SK-N-SH (cell line): ENCODE measurements around the gene MNT. TPM values are rescaled to one million over a fixed set of nuclear protein-coding genes. Genes with fewer than 3 reads are reported as not detected.
A peak's percentile ranks its signal among the peaks of the same experiment; 100 is the strongest.

Source experiments
- CTCF ChIA-PET: fragments of 300-600, 350-600 bp; formaldehyde crosslinking; extraction: SDS; loops from one replicate; lab custom pipeline; 2021; lab: Yijun Ruan, JAX
- POLR2A ChIA-PET: fragments of 350-600 bp; sonication (Branson Sonifier 250); formaldehyde crosslinking; extraction: SDS; loops from one replicate; lab custom pipeline; 2020; ENCODE audit warnings: antibody characterized with exemption, inconsistent platforms; lab: Yijun Ruan, JAX
- DNase-seq: peaks from one replicate; pipeline ENCODE4 v3.0.0; 2012
- H2AFZ ChIP-seq: fragments of 200-600 bp; sonication (generic); 2 replicates; pipeline ENCODE4 v1.8.1; 2016; ENCODE audit warnings: antibody characterized with exemption, mild to moderate bottlenecking, low read depth
- H3F3A ChIP-seq: fragments of 200-600 bp; sonication (generic); replicated peaks from 2 replicates; pipeline ENCODE3; 2016; ENCODE audit warnings: antibody characterized with exemption, mild to moderate bottlenecking; ENCODE audit not compliant: insufficient read depth
- H3K27ac ChIP-seq, 2 experiments: fragments of 200-500 bp in 1 of 2; fragments of 200-600 bp in 1 of 2; sonication (Bioruptor generic) in 1 of 2; sonication (generic), shearing (Covaris generic) in 1 of 2; 2 replicates each; pipeline versions ENCODE4 v1.5.1 to v1.6.1; 2014 to 2016; ENCODE audit warnings: low read depth in 2 of 2, inconsistent platforms in 1 of 2, low read length in 1 of 2, mild to moderate bottlenecking in 1 of 2, mixed read lengths in 1 of 2
- H3K27me3 ChIP-seq: fragments of 200-600 bp; sonication (generic), shearing (Covaris generic); 2 replicates; pipeline ENCODE4 v1.6.1; 2016; ENCODE audit warnings: mixed run types; ENCODE audit not compliant: insufficient read depth
- H3K36me3 ChIP-seq, 2 experiments: fragments of 200-500 bp in 1 of 2; fragments of 200-600 bp in 1 of 2; sonication (Bioruptor generic) in 1 of 2; sonication (generic) in 1 of 2; replicated peaks in 1 of 2; 2 replicates each; pipeline versions ENCODE3 to v1.5.1; 2014 to 2016; ENCODE audit warnings: low read length in 1 of 2, mild to moderate bottlenecking in 1 of 2; ENCODE audit not compliant: insufficient read depth in 2 of 2, control insufficient read depth in 1 of 2
- H3K4me1 ChIP-seq, 2 experiments: fragments of 200-500 bp in 1 of 2; fragments of 200-600 bp in 1 of 2; sonication (Bioruptor generic) in 1 of 2; sonication (generic), shearing (Covaris generic) in 1 of 2; 2 replicates each; pipeline versions ENCODE4 v1.5.1 to v1.6.1; 2014 to 2016; ENCODE audit warnings: low read depth in 1 of 2, low read length in 1 of 2, mixed run types in 1 of 2; ENCODE audit not compliant: insufficient read depth in 2 of 2, control insufficient read depth in 1 of 2
- H3K4me2 ChIP-seq: fragments of 200-600 bp; sonication (generic), shearing (Covaris generic); 2 replicates; pipeline ENCODE4 v1.6.1; 2017; ENCODE audit warnings: mixed run types
- H3K4me3 ChIP-seq, 2 experiments: fragments of 200-500 bp in 1 of 2; fragments of 200-600 bp in 1 of 2; sonication (Bioruptor generic) in 1 of 2; sonication (generic), shearing (Covaris generic) in 1 of 2; 2 replicates each; pipeline versions ENCODE4 v1.5.1 to v1.8.1; 2014 to 2016; ENCODE audit warnings: low read depth in 2 of 2, inconsistent platforms in 1 of 2, low read length in 1 of 2, mild to moderate bottlenecking in 1 of 2, mixed read lengths in 1 of 2, moderate library complexity in 1 of 2
- H3K79me2 ChIP-seq: fragments of 200-600 bp; sonication (generic); 2 replicates; pipeline ENCODE4 v1.8.1; 2017; ENCODE audit warnings: mild to moderate bottlenecking; ENCODE audit not compliant: insufficient read depth
- H3K9ac ChIP-seq: fragments of 200-600 bp; sonication (generic); 2 replicates; pipeline ENCODE4 v1.6.1; 2017; ENCODE audit warnings: mixed run types
- H3K9me2 ChIP-seq: fragments of 200-600 bp; sonication (generic); 2 replicates; pipeline ENCODE4 v1.6.1; 2017; ENCODE audit warnings: mixed run types
- H3K9me3 ChIP-seq: fragments of 200-600 bp; sonication (generic); 2 replicates; pipeline ENCODE4 v1.6.1; 2017; ENCODE audit warnings: mixed run types, mild to moderate bottlenecking, moderate library complexity
- H4K20me1 ChIP-seq: fragments of 200-600 bp; sonication (generic); 2 replicates; pipeline ENCODE4 v1.6.1; 2017; ENCODE audit warnings: mild to moderate bottlenecking, mixed run types; ENCODE audit not compliant: insufficient read depth
- CHD2 ChIP-seq: fragments of 150-350 bp; IDR thresholded peaks from 2 replicates; pipeline ENCODE4 v1.6.1; 2018; ENCODE audit warnings: low read length; ENCODE audit not compliant: partially characterized antibody
- FOSL2 ChIP-seq: IDR thresholded peaks from 2 replicates; pipeline ENCODE4 v1.4.0; 2012; ENCODE audit warnings: low read depth, mild to moderate bottlenecking, moderate library complexity, borderline replicate concordance
- FOXM1 ChIP-seq: IDR thresholded peaks from 2 replicates; pipeline ENCODE4 v1.4.0; 2012; ENCODE audit warnings: low read depth, mild to moderate bottlenecking
- GABPA ChIP-seq: IDR thresholded peaks from 2 replicates; pipeline ENCODE4 v1.4.0; 2012; ENCODE audit warnings: low read depth, mild to moderate bottlenecking
- GATA2 ChIP-seq: sonication (generic); formaldehyde crosslinking; IDR thresholded peaks from 2 replicates; pipeline ENCODE4 v1.5.0; 2020; ENCODE audit warnings: mild to moderate bottlenecking, missing genetic modification reagents
- JUND ChIP-seq: IDR thresholded peaks from 2 replicates; pipeline ENCODE4 v1.4.0; 2012
- MAX ChIP-seq: IDR thresholded peaks from 2 replicates; pipeline ENCODE4 v1.4.0; 2012; ENCODE audit warnings: low read depth
- NFIC ChIP-seq: IDR thresholded peaks from 2 replicates; pipeline ENCODE4 v1.4.0; 2012; ENCODE audit warnings: borderline replicate concordance
- POLR2AphosphoS5 ChIP-seq: IDR thresholded peaks from 2 replicates; pipeline ENCODE4 v1.6.1; 2012; ENCODE audit warnings: low read depth, low read length
- RAD21 ChIP-seq: IDR thresholded peaks from 2 replicates; pipeline ENCODE4 v1.6.1; 2012; ENCODE audit warnings: mild to moderate bottlenecking, low read length
- RCOR1 ChIP-seq: fragments of 150-350 bp; IDR thresholded peaks from 2 replicates; pipeline ENCODE4 v1.6.1; 2017; ENCODE audit warnings: antibody characterized with exemption, low read length
- SMC3 ChIP-seq: IDR thresholded peaks from 2 replicates; pipeline ENCODE4 v1.6.1; 2012; ENCODE audit warnings: low read depth, low read length, improper control_type of control experiment
- TAF1 ChIP-seq: IDR thresholded peaks from 2 replicates; pipeline ENCODE4 v1.6.1; 2012; ENCODE audit warnings: low read depth, mild to moderate bottlenecking, low read length, moderate library complexity, borderline replicate concordance
- YY1 ChIP-seq: IDR thresholded peaks from 2 replicates; pipeline ENCODE4 v1.4.0; 2012; ENCODE audit warnings: low read depth, mild to moderate bottlenecking
- WGBS: methylation state at CpG from one replicate; pipeline ENCODE4 v1.1.6; 2017; ENCODE audit warnings: low lambda C conversion rate; 5-methylcytosine and 5-hydroxymethylcytosine counted together
- polyA plus RNA-seq, 3 experiments: library from polyadenylated mRNA; depleted of rRNA; stranded (reverse); fragments of >200 nt; gene quantifications; 2 replicates each; pipeline ENCODE4 v1.2.3, GENCODE V29; 2012
- TF ChIP-seq, protein P1 (sequence below): fragments of 150-350 bp; IDR thresholded peaks from 2 replicates; pipeline ENCODE4 v1.6.1; 2017; ENCODE audit warnings: antibody characterized with exemption, low read length, low read depth, borderline replicate concordance

The MNT gene
- polyA plus RNA-seq, 1 of the 3 experiments (the other 2 are of a cell fraction) = 7.1 TPM

- TF ChIP-seq CHD2 = no peak
- no peak for TF ChIP-seq POLR2AphosphoS5
- TF ChIP-seq, protein P1, sequence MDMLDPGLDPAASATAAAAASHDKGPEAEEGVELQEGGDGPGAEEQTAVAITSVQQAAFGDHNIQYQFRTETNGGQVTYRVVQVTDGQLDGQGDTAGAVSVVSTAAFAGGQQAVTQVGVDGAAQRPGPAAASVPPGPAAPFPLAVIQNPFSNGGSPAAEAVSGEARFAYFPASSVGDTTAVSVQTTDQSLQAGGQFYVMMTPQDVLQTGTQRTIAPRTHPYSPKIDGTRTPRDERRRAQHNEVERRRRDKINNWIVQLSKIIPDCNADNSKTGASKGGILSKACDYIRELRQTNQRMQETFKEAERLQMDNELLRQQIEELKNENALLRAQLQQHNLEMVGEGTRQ = no peak
- no peak for TF ChIP-seq FOXM1
- no peak for TF ChIP-seq JUND
- no peak for TF ChIP-seq GABPA
- no peak for TF ChIP-seq YY1
- TF ChIP-seq RAD21 = no peak
- no peak for TF ChIP-seq FOSL2
- no peak for TF ChIP-seq SMC3
- no peak for TF ChIP-seq TAF1
- no peak for TF ChIP-seq NFIC
- TF ChIP-seq MAX = no peak
Measured at GRCh38 chr17:2435862-2436261, 35.0 kb upstream of the MNT start.

DNA sequence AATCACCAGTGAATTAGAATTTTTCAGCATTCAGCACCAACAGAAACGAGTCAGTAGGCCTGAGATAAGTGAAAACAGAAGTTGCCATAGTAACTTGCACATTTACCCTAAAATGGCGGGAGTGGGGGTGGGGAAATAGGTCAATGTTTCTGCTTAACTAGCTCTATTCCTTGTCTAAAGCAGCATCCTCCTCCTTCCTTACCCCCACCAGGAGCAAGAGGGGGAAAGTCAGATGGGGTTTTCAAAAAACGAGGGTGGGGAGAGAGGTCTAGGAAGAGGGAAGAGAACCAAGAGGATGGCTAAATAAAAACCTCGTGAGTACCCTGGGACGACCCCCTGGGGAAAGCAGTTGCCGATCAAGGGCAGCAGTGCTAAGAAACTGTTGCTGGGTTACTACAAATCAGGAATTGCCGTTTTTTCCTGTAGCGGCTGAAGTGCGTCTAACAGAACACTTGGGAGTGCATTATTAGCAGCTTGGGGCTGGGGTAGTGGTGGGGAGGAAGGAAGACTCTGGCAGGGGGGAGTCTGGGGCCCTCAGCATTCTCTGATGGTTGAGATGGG, 34.4 kb upstream of the MNT start:
- no peak overlapping the region for H3K4me2 ChIP-seq
- 66% methylated on average over 9 of the region's 9 CpGs for WGBS
- peak; percentile 46 for DNase-seq
- peaks cover 16 to 21% of the 10 kb centered on the region in 2 experiments for H3K36me3 ChIP-seq
- no peaks in the 10 kb centered on the region for H3K27me3 ChIP-seq
- H2AFZ ChIP-seq = no peak overlapping the region
- H3K79me2 ChIP-seq = no peaks in the 10 kb centered on the region
- no peak overlapping the region for H3K9ac ChIP-seq
- no peaks in the 10 kb centered on the region for H3K9me2 ChIP-seq
- H4K20me1 ChIP-seq = no peaks in the 10 kb centered on the region
- H3K4me1 ChIP-seq = peaks cover 0 to 8% of the 10 kb centered on the region in 2 experiments; a peak in 1 of 4 replicates
- ChIA-PET CTCF (interaction anchor here (1.3 to 3.5 kb wide), 6 partner anchors 13 to 52 kb away, joined by 3 to 19 read pairs (median 4); no protein-coding TSS in a partner anchor), POLR2A (interaction anchor here (0.6 kb wide), 1 partner anchor 14 kb away, joined by 4 read pairs; no protein-coding TSS in a partner anchor)
- no peak overlapping the region for H3K4me3 ChIP-seq
- TF ChIP-seq RCOR1 (no peak), GATA2 (CRISPR knock-in tag) (no peak), NFIC (no peak), FOSL2 (no peak)
- TF ChIP-seq, protein P1 = no peak
- H3F3A ChIP-seq = no peaks in the 10 kb centered on the region
- H3K9me3 ChIP-seq = no peaks in the 10 kb centered on the region
- H3K27ac ChIP-seq = peak overlapping the region in 1 of 2 experiments; percentile 15; a peak in 1 of 4 replicates

More at GRCh38 chr17:2435862-2436261, 35.0 kb upstream of the MNT start:
- Histone ChIP-seq H3K4me3 (no peak overlapping the region), H3K36me3 (peaks cover 21 to 22% of the 10 kb centered on the region in 2 experiments), H3K9me3 (no peaks in the 10 kb centered on the region), H4K20me1 (no peaks in the 10 kb centered on the region), H3K79me2 (no peaks in the 10 kb centered on the region; the same call in 1 of the 2 replicates), H3K27me3 (no peaks in the 10 kb centered on the region), H3K4me2 (no peak overlapping the region), H3K9me2 (no peaks in the 10 kb centered on the region), H3K27ac (no peak overlapping the region), H3K4me1 (peaks cover 0 to 8% of the 10 kb centered on the region in 2 experiments; a peak in 1 of 4 replicates), H2AFZ (no peak overlapping the region), H3F3A (no peaks in the 10 kb centered on the region), H3K9ac (no peak overlapping the region)
- ChIA-PET CTCF (interaction anchor here (1.3 to 3.5 kb wide), 5 partner anchors 13 to 23 kb away, joined by 3 to 19 read pairs (median 4); no protein-coding TSS in a partner anchor), POLR2A (no interaction called here)
- WGBS = 95% methylated on average over 8 of the region's 9 CpGs
- DNase-seq = no peak
